ENCODE measurements around the gene HMCN1. TPM values are rescaled to one million over a fixed set of nuclear protein-coding genes. Genes with fewer than 3 reads are reported as not detected.
A peak's percentile ranks its signal among the peaks of the same experiment; 100 is the strongest.

Gene HMCN1
- total RNA-seq, 2 donors from 2014 or later, result 6.5 to 7.4 TPM

DNA sequence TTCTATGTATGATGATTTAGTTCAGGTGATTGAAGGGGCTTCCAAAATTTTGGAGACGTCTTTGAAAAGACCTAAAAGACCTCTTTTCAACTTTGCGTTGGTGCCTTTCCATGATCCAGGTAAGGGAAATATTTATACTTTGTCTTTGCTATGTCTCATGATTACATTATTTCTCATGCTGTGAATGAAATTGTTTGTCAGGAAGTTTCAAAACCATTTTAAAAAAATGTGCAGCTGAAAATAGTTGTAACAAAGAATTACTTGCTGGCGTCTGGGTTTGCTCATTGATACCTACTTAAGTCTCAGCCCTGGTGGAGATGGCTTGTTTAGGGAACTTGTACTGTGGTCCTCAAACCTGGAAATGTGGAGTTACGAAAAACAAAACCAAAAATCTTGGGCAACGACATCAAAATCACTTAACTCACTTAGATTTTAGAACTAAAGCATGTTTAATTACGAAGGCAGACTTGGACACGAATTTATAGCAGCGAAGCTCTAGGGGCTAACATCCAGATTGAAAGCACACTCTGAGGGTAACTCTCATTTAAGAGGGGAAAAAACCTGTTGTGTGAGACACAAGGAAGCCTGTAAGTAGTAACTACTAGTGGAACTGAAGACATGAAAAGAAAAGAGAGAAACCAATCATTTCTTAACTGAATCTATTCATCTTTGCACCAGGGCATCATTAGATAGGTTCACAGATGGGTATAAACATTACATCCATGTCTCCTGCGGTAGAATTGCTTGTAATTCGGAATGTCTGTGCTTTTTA, 924 bp downstream of the HMCN1 start:
- H3K9me3 ChIP-seq (ENCODE audit: control insufficient read depth, low read length), result peaks cover 7% of the 10 kb centered on the region
- H3K4me1 ChIP-seq (ENCODE audit: control insufficient read depth, insufficient read depth, low read length), result no peaks in the 10 kb centered on the region
- H3K4me3 Mint-ChIP-seq, result peak overlapping the region; percentile 68
- peak overlapping the region; percentile 75 for H3K4me3 ChIP-seq (ENCODE audit: low read length)
- H3K27ac ChIP-seq (ENCODE audit: low read depth, low read length), result no peak overlapping the region
- TF ChIP-seq, protein P1, sequence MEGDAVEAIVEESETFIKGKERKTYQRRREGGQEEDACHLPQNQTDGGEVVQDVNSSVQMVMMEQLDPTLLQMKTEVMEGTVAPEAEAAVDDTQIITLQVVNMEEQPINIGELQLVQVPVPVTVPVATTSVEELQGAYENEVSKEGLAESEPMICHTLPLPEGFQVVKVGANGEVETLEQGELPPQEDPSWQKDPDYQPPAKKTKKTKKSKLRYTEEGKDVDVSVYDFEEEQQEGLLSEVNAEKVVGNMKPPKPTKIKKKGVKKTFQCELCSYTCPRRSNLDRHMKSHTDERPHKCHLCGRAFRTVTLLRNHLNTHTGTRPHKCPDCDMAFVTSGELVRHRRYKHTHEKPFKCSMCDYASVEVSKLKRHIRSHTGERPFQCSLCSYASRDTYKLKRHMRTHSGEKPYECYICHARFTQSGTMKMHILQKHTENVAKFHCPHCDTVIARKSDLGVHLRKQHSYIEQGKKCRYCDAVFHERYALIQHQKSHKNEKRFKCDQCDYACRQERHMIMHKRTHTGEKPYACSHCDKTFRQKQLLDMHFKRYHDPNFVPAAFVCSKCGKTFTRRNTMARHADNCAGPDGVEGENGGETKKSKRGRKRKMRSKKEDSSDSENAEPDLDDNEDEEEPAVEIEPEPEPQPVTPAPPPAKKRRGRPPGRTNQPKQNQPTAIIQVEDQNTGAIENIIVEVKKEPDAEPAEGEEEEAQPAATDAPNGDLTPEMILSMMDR (conservative IDR thresholded peaks at IDR 0.05), result no peak
- no peaks in the 10 kb centered on the region for H3K36me3 ChIP-seq (ENCODE audit: control insufficient read depth, insufficient read depth, low read length)
- no peak overlapping the region for H3K27ac Mint-ChIP-seq
- DNase-seq, result no peak
- H3K4me1 Mint-ChIP-seq, result peaks cover 17% of the 10 kb centered on the region
- H3K9ac ChIP-seq (ENCODE audit: extremely low read depth, low read length, poor library complexity, severe bottlenecking), result no peak overlapping the region
- peaks cover 31% of the 10 kb centered on the region for H3K27me3 Mint-ChIP-seq (ENCODE audit: insufficient read depth)
- 73% methylated on average over 7 to 10 of the region's 10 CpGs for WGBS, 2 experiments (ENCODE audit: insufficient coverage in 1 of 2, insufficient read length in 1 of 2)
- H3K9me3 Mint-ChIP-seq, result no peaks in the 10 kb centered on the region
- no peaks in the 10 kb centered on the region for H3K36me3 Mint-ChIP-seq (ENCODE audit: low read depth)
- peaks cover 14% of the 10 kb centered on the region for H3K27me3 ChIP-seq (ENCODE audit: control insufficient read depth, insufficient read depth, low read length, poor library complexity, severe bottlenecking)

DNA sequence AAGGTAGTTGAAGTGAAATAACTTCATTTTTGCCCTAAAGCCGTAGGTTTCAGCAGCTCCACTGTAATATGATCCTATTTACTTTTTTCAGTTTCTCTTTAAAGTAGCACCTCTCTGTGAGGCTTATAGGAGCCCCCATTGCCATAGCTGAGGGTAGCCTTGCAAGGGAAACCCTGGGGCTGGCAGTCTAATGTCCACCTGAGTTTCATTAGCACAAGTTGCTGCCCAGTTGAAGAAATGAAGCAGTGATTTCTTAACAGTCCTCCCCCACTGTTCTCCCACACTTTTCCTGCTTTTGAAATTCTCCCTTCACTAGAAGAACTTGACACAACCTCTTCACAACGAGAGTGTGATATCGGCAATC, 1.5 kb downstream of the HMCN1 start:
- no peak for DNase-seq
- TF ChIP-seq, protein P1 (conservative IDR thresholded peaks at IDR 0.05), result no peak
- no peaks in the 10 kb centered on the region for H3K9me3 Mint-ChIP-seq
- H3K4me1 Mint-ChIP-seq, result peaks cover 17% of the 10 kb centered on the region
- H3K27ac Mint-ChIP-seq, result no peak overlapping the region
- no peak overlapping the region for H3K9ac ChIP-seq (ENCODE audit: extremely low read depth, low read length, poor library complexity, severe bottlenecking)
- no peak overlapping the region for H3K4me3 Mint-ChIP-seq
- no peaks in the 10 kb centered on the region for H3K36me3 Mint-ChIP-seq (ENCODE audit: low read depth)
- H3K27me3 ChIP-seq (ENCODE audit: control insufficient read depth, insufficient read depth, low read length, poor library complexity, severe bottlenecking), result peaks cover 14% of the 10 kb centered on the region
- no peak overlapping the region for H3K4me3 ChIP-seq (ENCODE audit: low read length)
- peaks cover 7% of the 10 kb centered on the region for H3K9me3 ChIP-seq (ENCODE audit: control insufficient read depth, low read length)
- H3K4me1 ChIP-seq (ENCODE audit: control insufficient read depth, insufficient read depth, low read length), result no peaks in the 10 kb centered on the region
- WGBS, 2 experiments (ENCODE audit: insufficient coverage in 1 of 2, insufficient read length in 1 of 2), result 77% methylated on average over 3 of the region's 3 CpGs; no CpG with 5 or more reads in 1 of the 2 experiments
- peaks cover 31% of the 10 kb centered on the region for H3K27me3 Mint-ChIP-seq (ENCODE audit: insufficient read depth)
- H3K27ac ChIP-seq (ENCODE audit: low read depth, low read length), result no peak overlapping the region
- H3K36me3 ChIP-seq (ENCODE audit: control insufficient read depth, insufficient read depth, low read length), result no peaks in the 10 kb centered on the region

DNA sequence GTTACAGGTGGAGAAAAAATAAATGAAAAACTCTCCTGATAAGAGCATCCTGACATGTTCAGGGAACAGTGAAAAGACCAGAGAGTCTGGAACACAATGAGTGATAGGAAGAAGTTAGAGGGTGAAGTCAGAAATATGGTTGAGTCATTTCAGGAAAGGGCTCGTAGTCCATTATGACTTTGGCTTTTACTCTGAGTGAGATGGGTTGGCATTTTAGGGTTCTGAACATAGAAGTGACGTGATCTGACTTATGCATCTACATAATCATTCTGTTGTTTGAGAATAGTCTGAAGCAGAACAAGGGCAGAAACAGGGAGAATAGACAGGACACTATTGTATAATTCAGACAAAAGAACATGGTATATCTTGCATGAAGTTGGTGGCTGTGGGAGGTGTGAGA, 5.8 kb downstream of the HMCN1 start:
- Histone ChIP-seq H3K27me3 (ENCODE audit: control insufficient read depth, insufficient read depth, low read length, poor library complexity, severe bottlenecking) (peaks cover 8% of the 10 kb centered on the region), H3K36me3 (ENCODE audit: control insufficient read depth, insufficient read depth, low read length) (no peaks in the 10 kb centered on the region), H3K4me1 (ENCODE audit: control insufficient read depth, insufficient read depth, low read length) (no peaks in the 10 kb centered on the region), H3K9me3 (ENCODE audit: control insufficient read depth, low read length) (peaks cover 4% of the 10 kb centered on the region), H3K27ac (ENCODE audit: low read depth, low read length) (no peak overlapping the region), H3K9ac (ENCODE audit: extremely low read depth, low read length, poor library complexity, severe bottlenecking) (no peak overlapping the region), H3K4me3 (ENCODE audit: low read length) (no peak overlapping the region)
- 92 to 100% methylated on average over 2 of the region's 2 CpGs for WGBS, 2 experiments (ENCODE audit: insufficient coverage in 1 of 2, insufficient read length in 1 of 2)
- peaks cover 7% of the 10 kb centered on the region for H3K27me3 Mint-ChIP-seq (ENCODE audit: insufficient read depth)
- no peak overlapping the region for H3K27ac Mint-ChIP-seq
- H3K4me3 Mint-ChIP-seq, result no peak overlapping the region
- H3K4me1 Mint-ChIP-seq, result peaks cover 9% of the 10 kb centered on the region
- H3K36me3 Mint-ChIP-seq (ENCODE audit: low read depth), result no peaks in the 10 kb centered on the region
- no peak for DNase-seq
- H3K9me3 Mint-ChIP-seq, result peaks cover 5% of the 10 kb centered on the region
- TF ChIP-seq, protein P1 (conservative IDR thresholded peaks at IDR 0.05), result no peak

Data from endodermal cell (in vitro differentiated cells).